ENCODE measurements around the gene SDK1.
"Not testable (repeated sequence)": the region's sequence is repeated elsewhere in the genome, so short reads cannot be mapped to it uniquely, and the experiment has no call there.

Gene SDK1

GRCh38 chr7:4245135-4245865, 944.2 kb downstream of the SDK1 start:
- DNase-seq, result no peak

- DNase-seq, result no peak
These were observed 944.9 kb downstream of the SDK1 start for GRCh38 chr7:4245866-4246470.

GRCh38 chr7:4246536-4246935, 945.5 kb downstream of the SDK1 start:
- no peak for DNase-seq

- no peak for DNase-seq
These were observed 946.2 kb downstream of the SDK1 start for GRCh38 chr7:4247106-4247876.

GRCh38 chr7:4248295-4248694, 947.2 kb downstream of the SDK1 start:
- no peak for DNase-seq

GRCh38 chr7:4249241-4249640, 948.2 kb downstream of the SDK1 start:
- DNase-seq, result no peak

GRCh38 chr7:4255336-4255735, 954.3 kb downstream of the SDK1 start:
- DNase-seq, result no peak

- DNase-seq, result no peak
These were observed 955.2 kb downstream of the SDK1 start for GRCh38 chr7:4256286-4256685.

- no peak for DNase-seq
These were observed 956.4 kb downstream of the SDK1 start for GRCh38 chr7:4257146-4258111.

GRCh38 chr7:4260116-4260515, 959.1 kb downstream of the SDK1 start:
- DNase-seq, result not testable (repeated sequence)

- no peak for DNase-seq
These were observed 960.0 kb downstream of the SDK1 start for GRCh38 chr7:4260867-4261600.

GRCh38 chr7:4261601-4261960, 960.5 kb downstream of the SDK1 start:
- no peak for DNase-seq

- DNase-seq, result not testable (repeated sequence)
These were observed 963.2 kb downstream of the SDK1 start for GRCh38 chr7:4264206-4264605.

- no peak for DNase-seq
These were observed 964.0 kb downstream of the SDK1 start for GRCh38 chr7:4265066-4265465.

- no peak for DNase-seq
These were observed 964.6 kb downstream of the SDK1 start for GRCh38 chr7:4265676-4266075.

- DNase-seq, result no peak
These were observed 965.4 kb downstream of the SDK1 start for GRCh38 chr7:4266270-4267040.

GRCh38 chr7:4267341-4268039, 966.4 kb downstream of the SDK1 start:
- no peak for DNase-seq

- no peak for DNase-seq
These were observed 967.3 kb downstream of the SDK1 start for GRCh38 chr7:4268040-4268965.

GRCh38 chr7:4269086-4269485, 968.0 kb downstream of the SDK1 start:
- no peak for DNase-seq

GRCh38 chr7:4269746-4270145, 968.7 kb downstream of the SDK1 start:
- no peak for DNase-seq

All from AML-193 (cell line).